ENCODE data around the gene TAX1BP3. TPM values are rescaled to one million over a fixed set of nuclear protein-coding genes. Genes with fewer than 3 reads are reported as not detected.

The TAX1BP3 gene
- 331 and 447 TPM in 2 replicates for total RNA-seq

GRCh38 chr17:3668279-3669084 is at the start of gene TAX1BP3, which contains the start of gene EMC6:
TAX1BP3 (minus strand) TSS chr17:3668578; CDS start chr17:3668526, 52 bp downstream.
EMC6 (plus strand) TSS chr17:3668812; CDS start chr17:3669147, 335 bp downstream.

GRCh38 chr17:3695723-3696411 is 27.5 kb upstream of the TAX1BP3 start, which contains the start of gene P2RX5:
P2RX5 (minus strand) TSS chr17:3696155; CDS start chr17:3696005, 150 bp downstream.

GRCh38 chr17:3636154-3636907 is 32.0 kb downstream of the TAX1BP3 start, which contains the start of the genes CTNS and SHPK:
CTNS (plus strand) TSS chr17:3636760; CDS start chr17:3640207, 3,447 bp downstream.
SHPK (minus strand) TSS chr17:3636250; CDS start chr17:3636219, 31 bp downstream.

Other genes with a start within 250 kb of the TAX1BP3 start
- gene OR1E2, start 234.7 kb downstream of the TAX1BP3 start, total RNA-seq, result not detected in 2 replicates
- gene SPATA22, start 196.8 kb downstream of the TAX1BP3 start, total RNA-seq, result 1.0 and 2.7 TPM in 2 replicates
- gene ASPA, start 192.6 kb downstream of the TAX1BP3 start, total RNA-seq, result 0.85 and 1.4 TPM in 2 replicates
- gene TRPV3, start 110.8 kb downstream of the TAX1BP3 start, total RNA-seq, result 1.2 and 1.5 TPM in 2 replicates
- 1.1 and 1.2 TPM in 2 replicates for gene TRPV1, start 59.2 kb downstream of the TAX1BP3 start, total RNA-seq
- gene SHPK, start 32.3 kb downstream of the TAX1BP3 start, total RNA-seq, result 4.6 and 9.2 TPM in 2 replicates
- gene CTNS, start 31.8 kb downstream of the TAX1BP3 start, total RNA-seq, result 15.2 and 18.7 TPM in 2 replicates
- gene EMC6, start 234 bp upstream of the TAX1BP3 start, total RNA-seq, result 19.7 and 21.9 TPM in 2 replicates
- gene P2RX5, start 27.6 kb upstream of the TAX1BP3 start, total RNA-seq, result 0.58 and 1.4 TPM in 2 replicates
- gene HASPIN, start 55.3 kb upstream of the TAX1BP3 start, total RNA-seq, result 0.47 and 1.4 TPM in 2 replicates
- 6.4 and 46.0 TPM in 2 replicates for gene ITGAE, start 132.6 kb upstream of the TAX1BP3 start, total RNA-seq
- gene NCBP3, start 177.7 kb upstream of the TAX1BP3 start, total RNA-seq, result 9.7 and 16.1 TPM in 2 replicates
- gene CAMKK1, start 224.5 kb upstream of the TAX1BP3 start, total RNA-seq, result 2.0 and 2.6 TPM in 2 replicates
- 0.35 TPM in 1 of 2 replicates, not detected in the other for gene P2RX1, start 247.9 kb upstream of the TAX1BP3 start, total RNA-seq

Measured in pericardium fibroblast (primary cell).